Peyer's patch (tissue), 4 donors: ENCODE measurements around the gene SPOCD1. TPM values are rescaled to one million over a fixed set of nuclear protein-coding genes. Genes with fewer than 3 reads are reported as not detected.

ENCODE experiments used
- DNase-seq, 3 donors: peaks; one replicate each; pipeline ENCODE4 v3.0.0-alpha.2; 2017 to 2019
- H3K27ac ChIP-seq, 4 donors: fragments of 200-600 bp; sonication (generic); one replicate each; pipeline ENCODE4 v1.5.1; 2016 to 2019
- H3K27me3 ChIP-seq, 2 donors: fragments of 200-600 bp; sonication (generic); one replicate each; pipeline ENCODE4 v1.5.1; 2019
- H3K36me3 ChIP-seq, 3 donors: fragments of 200-600 bp; sonication (generic); one replicate each; pipeline ENCODE4 v1.5.1; 2016 to 2019
- H3K4me1 ChIP-seq, 4 donors: fragments of 200-600 bp; sonication (generic); one replicate each; pipeline ENCODE4 v1.5.1; 2016 to 2019
- H3K4me3 ChIP-seq, 4 donors: fragments of 200-600 bp; sonication (generic); 1 replicate in 3 of 4; 2 replicates in 1 of 4; pipeline ENCODE4 v1.5.1; 2016 to 2019; ENCODE audit warnings: mild to moderate bottlenecking in 1 of 4
- H3K9me3 ChIP-seq, 4 donors: fragments of 200-600 bp; sonication (generic); one replicate each; pipeline ENCODE4 v1.5.1; 2016 to 2019; ENCODE audit warnings: mild to moderate bottlenecking in 1 of 4
- POLR2A ChIP-seq, 2 donors: fragments of 450-650 bp; IDR thresholded peaks; one replicate each; pipeline ENCODE4 v1.5.1; 2017; ENCODE audit warnings: antibody characterized with exemption in 2 of 2, mild to moderate bottlenecking in 2 of 2, moderate library complexity in 2 of 2
- small RNA-seq, 2 donors: library from RNA; depleted of rRNA; stranded (forward); fragments of <200 nt; gene quantifications; one replicate each; pipeline ENCODE3, GENCODE V24; 2016
- total RNA-seq, 4 donors: library from RNA; depleted of rRNA; stranded (reverse); fragments of >200 nt; gene quantifications; one replicate each; pipeline ENCODE4 v1.1.0, GENCODE V29; 2016
- TF ChIP-seq, protein P1 (sequence below), 6 experiments: fragments of 450-650 bp in 4 of 6; fragments of 200-600 bp in 2 of 6; sonication (generic) in 1 of 6; IDR thresholded peaks; one replicate each; pipeline ENCODE4 v1.5.1; 2017 to 2019; ENCODE audit warnings: antibody characterized with exemption in 6 of 6, mild to moderate bottlenecking in 3 of 6, moderate library complexity in 1 of 6

The SPOCD1 gene
- total RNA-seq, 4 donors from 2014 or later, result 0.80 to 3.3 TPM; not detected in 2

DNA sequence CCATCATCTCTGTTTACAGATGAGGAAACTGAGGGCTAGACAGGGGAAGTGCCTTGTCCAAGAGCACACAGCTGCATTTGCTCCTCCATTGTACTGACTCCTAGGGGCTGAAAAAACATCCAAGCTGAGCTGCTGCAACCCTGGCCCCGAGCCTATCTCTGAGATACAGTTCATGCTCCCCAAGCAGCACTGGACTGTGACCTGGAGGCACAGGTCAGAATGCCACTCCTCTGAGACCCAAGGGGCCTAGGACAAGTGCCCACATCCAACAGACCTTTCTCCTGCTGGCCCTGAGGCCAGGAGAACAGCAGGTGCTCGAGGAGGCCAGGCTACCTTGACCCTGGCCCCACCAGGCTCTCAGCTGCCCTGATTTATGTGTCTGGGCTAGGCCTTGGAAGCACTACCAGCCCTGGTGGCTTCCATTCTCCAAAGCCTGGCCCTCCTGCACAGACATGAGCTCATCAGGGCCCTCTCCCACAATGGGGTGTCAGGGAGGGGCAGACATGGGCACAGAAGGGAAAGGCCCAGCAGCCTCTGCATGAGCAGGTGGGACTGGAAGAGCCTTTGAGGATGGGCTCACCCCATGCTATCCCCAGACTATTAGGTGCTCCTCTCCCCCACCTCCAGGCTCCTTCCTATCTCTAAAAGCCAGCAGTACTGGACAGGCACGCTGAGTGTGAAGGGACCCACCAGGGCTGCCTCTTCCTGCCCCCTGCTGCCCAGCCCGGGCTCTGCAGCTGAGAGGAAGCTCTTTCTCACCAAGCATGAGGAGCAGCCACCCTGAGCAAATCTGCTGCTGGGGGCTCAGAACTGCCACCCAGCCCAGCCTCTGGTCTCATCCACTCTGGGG, 70.5 kb downstream of the SPOCD1 start:
- H3K9me3 ChIP-seq, result no peaks in the 10 kb centered on the region
- H3K27me3 ChIP-seq, result no peaks in the 10 kb centered on the region
- DNase-seq, result peak; percentile 41 to 87 (median 84)
- H3K27ac ChIP-seq, result peak overlapping the region; percentile 13 to 84 (median 64)
- H3K36me3 ChIP-seq, result no peaks in the 10 kb centered on the region
- H3K4me3 ChIP-seq, result peak overlapping the region in 2 of 4 donors; percentile 28 to 38
- H3K4me1 ChIP-seq, result peaks cover 3 to 15% (median 12%) of the 10 kb centered on the region in 4 donors
- TF ChIP-seq POLR2A (IDR thresholded peaks at IDR 0.05), result peak in 1 of 2 donors; percentile 32
- TF ChIP-seq, protein P1, sequence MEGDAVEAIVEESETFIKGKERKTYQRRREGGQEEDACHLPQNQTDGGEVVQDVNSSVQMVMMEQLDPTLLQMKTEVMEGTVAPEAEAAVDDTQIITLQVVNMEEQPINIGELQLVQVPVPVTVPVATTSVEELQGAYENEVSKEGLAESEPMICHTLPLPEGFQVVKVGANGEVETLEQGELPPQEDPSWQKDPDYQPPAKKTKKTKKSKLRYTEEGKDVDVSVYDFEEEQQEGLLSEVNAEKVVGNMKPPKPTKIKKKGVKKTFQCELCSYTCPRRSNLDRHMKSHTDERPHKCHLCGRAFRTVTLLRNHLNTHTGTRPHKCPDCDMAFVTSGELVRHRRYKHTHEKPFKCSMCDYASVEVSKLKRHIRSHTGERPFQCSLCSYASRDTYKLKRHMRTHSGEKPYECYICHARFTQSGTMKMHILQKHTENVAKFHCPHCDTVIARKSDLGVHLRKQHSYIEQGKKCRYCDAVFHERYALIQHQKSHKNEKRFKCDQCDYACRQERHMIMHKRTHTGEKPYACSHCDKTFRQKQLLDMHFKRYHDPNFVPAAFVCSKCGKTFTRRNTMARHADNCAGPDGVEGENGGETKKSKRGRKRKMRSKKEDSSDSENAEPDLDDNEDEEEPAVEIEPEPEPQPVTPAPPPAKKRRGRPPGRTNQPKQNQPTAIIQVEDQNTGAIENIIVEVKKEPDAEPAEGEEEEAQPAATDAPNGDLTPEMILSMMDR (IDR thresholded peaks at IDR 0.05), result peak in 5 of 6 experiments; percentile 39 to 80 (median 75)

DNA sequence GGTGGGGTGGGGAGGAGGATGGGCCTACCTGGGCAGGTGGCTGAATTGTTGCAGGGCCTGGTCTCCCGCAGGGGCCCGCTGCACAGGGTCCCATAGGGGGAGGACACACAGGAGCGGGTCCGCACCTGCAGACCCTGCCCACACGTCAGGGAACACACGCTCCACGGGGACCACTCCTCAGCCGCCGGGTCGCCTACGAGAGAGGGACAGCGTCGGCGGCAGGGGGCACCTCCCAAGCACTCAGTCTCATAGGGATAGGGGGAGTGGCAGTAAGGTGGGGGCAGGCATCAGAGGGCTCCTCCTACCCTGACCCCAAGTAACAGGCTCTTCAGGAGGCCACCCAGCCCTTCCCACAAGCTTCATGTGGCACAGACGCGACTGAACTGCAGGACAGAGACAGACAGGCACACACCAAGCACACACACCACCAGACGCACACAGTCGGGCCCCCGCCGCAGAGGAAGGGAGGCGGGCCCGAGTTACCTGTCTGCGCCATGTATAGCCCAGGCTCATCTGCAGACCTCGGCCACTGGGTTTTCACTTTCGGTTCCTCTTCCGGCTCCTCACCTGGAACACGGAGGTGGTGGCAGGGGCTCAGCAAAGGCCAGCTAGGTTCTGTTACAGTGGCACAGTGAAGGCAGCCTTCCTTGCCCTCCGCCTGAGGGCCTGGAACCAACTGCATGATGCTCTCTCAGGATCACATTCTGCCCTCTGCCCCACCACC, 71.5 kb downstream of the SPOCD1 start:
- Histone ChIP-seq H3K4me3 (peak overlapping the region in 2 of 4 donors; percentile 28 to 38), H3K36me3 (no peaks in the 10 kb centered on the region), H3K27ac (peak overlapping the region; percentile 43 to 84 (median 64)), H3K27me3 (no peaks in the 10 kb centered on the region), H3K9me3 (no peaks in the 10 kb centered on the region), H3K4me1 (peaks cover 3 to 15% (median 12%) of the 10 kb centered on the region in 4 donors)
- DNase-seq, result peak; percentile 69 to 87 (median 81)
- TF ChIP-seq, protein P1 (IDR thresholded peaks at IDR 0.05), result no peak
- no peak for TF ChIP-seq POLR2A (IDR thresholded peaks at IDR 0.05)

DNA sequence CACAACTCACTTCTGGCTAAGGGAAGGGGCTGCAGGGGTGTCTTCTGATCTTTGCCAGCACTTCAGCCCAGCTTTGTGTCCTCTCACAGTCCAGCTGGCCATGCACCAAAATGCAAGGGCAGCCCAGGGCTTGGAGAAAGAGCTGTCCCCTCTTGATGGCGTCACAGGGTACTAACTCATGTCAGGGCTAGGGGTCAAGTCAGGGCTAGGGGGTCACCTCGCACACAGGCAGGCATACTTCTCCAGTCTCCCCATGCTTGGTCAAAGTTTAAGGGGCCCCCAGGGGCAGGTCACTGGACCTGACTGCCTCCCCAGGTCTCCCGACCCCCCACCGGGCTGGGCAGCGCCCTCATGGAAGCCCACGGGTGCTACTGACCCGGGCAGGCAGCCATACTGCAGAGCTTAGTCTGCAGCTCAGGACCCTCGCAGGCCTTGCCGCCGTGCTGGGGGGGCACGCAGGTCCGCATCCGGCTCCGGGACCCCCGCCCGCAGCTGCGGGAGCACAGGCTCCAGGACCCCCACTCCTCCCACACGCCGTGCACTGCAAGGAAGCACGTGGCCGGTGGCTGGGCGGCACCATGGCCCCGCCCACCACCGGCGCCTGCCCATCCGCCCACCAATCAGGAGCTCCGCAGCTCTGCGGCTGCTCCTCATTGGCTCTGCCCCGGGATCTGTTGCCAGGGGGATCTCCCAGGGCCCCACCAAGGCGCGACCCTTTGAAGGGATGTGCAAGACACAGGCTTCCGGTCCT, 73.2 kb downstream of the SPOCD1 start:
- Histone ChIP-seq H3K4me3 (no peak overlapping the region), H3K27ac (no peak overlapping the region), H3K4me1 (peaks cover 3 to 15% (median 12%) of the 10 kb centered on the region in 4 donors), H3K9me3 (no peaks in the 10 kb centered on the region), H3K27me3 (no peaks in the 10 kb centered on the region), H3K36me3 (no peaks in the 10 kb centered on the region)
- no peak for TF ChIP-seq POLR2A (IDR thresholded peaks at IDR 0.05)
- TF ChIP-seq, protein P1 (IDR thresholded peaks at IDR 0.05), result no peak
- DNase-seq, result no peak

Small RNA genes within 50 kb of the gene (small RNA-seq; reads per million reads assigned to genes)
- 0 reads per million in 2 donors for gene MIR4254

Other genes with a start within 250 kb of the SPOCD1 start
- gene TINAGL1, start 239.5 kb downstream of the SPOCD1 start, total RNA-seq, result 100 to 1,000 TPM; 112 to 215 (median 192) TPM
- gene HCRTR1, start 198.3 kb downstream of the SPOCD1 start, total RNA-seq, result not detected
- gene PEF1, start 171.1 kb downstream of the SPOCD1 start, total RNA-seq, result 100 to 1,000 TPM in 1 of 4 donors, 10 to 100 TPM in 3; 49.5 to 116 (median 59.8) TPM
- 100 to 1,000 TPM in 1 of 4 donors, 10 to 100 TPM in 3; 18.2 to 201 (median 58.3) TPM for gene COL16A1, start 112.0 kb downstream of the SPOCD1 start, total RNA-seq
- gene ADGRB2, start 51.7 kb downstream of the SPOCD1 start, total RNA-seq, result 10 to 100 TPM in 3 of 4 donors, 1 to 10 TPM in 1; 3.3 to 39.1 (median 17.2) TPM
- gene PTP4A2, start 122.3 kb upstream of the SPOCD1 start, total RNA-seq, result 100 to 1,000 TPM; 103 to 165 (median 122) TPM
- gene KHDRBS1, start 197.8 kb upstream of the SPOCD1 start, total RNA-seq, result 10 to 100 TPM; 54.2 to 97.4 (median 59.7) TPM